HG02763 (cell line): ENCODE measurements around the gene DSCAM.
"Not testable (repeated sequence)": the region's sequence is repeated elsewhere in the genome, so short reads cannot be mapped to it uniquely, and the experiment has no call there.

Experiments used
- ATAC-seq: cut with Tn5 transposase; IDR thresholded peaks from one replicate; pipeline ENCODE4 v1.9.1; 2021; ENCODE audit warnings: mild to moderate bottlenecking, moderate library complexity; ENCODE audit not compliant: unreplicated experiment

Gene DSCAM

GRCh38 chr21:40073642-40074041 lies 773.3 kb downstream of the DSCAM start:
- ATAC-seq: no peak

GRCh38 chr21:40070871-40071270 lies 776.1 kb downstream of the DSCAM start:
- ATAC-seq: no peak

GRCh38 chr21:40067751-40068150 lies 779.2 kb downstream of the DSCAM start:
- no peak for ATAC-seq

DNA sequence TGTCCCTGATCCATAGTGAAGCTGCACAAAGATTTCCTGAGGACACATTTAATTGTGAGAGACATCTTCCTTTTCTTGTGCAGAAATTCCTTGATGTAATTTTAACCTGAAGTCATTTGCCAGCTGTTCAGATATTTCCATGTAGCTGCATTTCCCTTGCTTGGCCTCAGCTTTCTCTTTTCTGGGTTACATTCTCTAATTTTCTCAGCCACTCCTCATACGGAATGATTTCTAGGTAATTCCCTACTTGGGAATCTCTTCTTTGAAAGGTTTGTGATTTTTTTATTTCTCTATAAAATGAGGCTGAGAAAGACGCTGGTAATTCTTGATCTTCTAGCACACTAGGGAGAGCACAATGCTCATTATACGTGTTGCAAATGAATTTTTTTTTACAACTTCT lies 780.7 kb downstream of the DSCAM start:
- no peak for ATAC-seq

- ATAC-seq: no peak
These were observed 786.8 kb downstream of the DSCAM start for GRCh38 chr21:40060083-40060677.

DNA sequence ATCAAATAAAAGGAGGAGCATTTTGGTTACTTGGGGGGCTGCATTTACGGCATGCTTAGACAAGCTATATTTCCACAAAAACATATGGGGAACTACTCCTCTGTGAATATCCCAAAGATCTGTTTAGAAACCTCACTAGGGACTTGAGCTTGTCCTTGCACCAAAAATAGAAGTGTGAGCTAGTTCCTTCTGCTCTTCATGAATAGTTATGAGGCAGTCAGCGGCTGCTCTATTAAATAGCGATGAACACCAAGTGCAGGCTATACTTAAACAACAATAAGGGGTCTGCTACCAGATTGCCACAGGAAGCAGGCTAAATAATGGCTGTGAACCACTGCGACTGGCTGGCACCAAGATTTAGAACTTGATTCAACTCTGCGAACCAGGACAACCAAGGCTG lies 789.6 kb downstream of the DSCAM start:
- ATAC-seq: no peak

DNA sequence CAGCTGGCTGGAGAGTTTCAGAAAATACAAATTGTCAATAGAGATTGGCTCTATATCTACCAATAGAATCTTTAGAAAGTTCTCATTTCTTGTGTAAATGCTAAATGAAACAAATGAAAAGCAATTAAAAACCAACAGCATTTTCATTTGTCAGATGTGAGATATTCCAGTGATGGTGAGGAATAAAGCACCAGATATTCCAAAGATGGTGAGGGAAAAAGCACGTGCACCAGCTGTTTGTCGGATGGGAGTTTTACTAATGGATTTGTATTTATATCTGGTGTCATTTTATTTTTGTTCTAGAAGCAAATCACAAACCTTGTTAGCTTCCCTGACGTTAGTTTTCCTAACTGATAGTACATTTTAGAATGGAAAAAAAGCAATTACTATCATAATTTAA lies 790.9 kb downstream of the DSCAM start:
- no peak for ATAC-seq

- ATAC-seq: no peak
These were observed 792.6 kb downstream of the DSCAM start for GRCh38 chr21:40054403-40054802.

GRCh38 chr21:40053007-40053406 lies 794.0 kb downstream of the DSCAM start:
- no peak for ATAC-seq

- ATAC-seq: no peak
These were observed 794.7 kb downstream of the DSCAM start for GRCh38 chr21:40052276-40052675.

- no peak for ATAC-seq
These were observed 795.2 kb downstream of the DSCAM start for GRCh38 chr21:40051801-40052200.

GRCh38 chr21:40049931-40050290 lies 797.0 kb downstream of the DSCAM start:
- no peak for ATAC-seq

- ATAC-seq: no peak
These were observed 797.7 kb downstream of the DSCAM start for GRCh38 chr21:40049031-40049930.

GRCh38 chr21:40047993-40048730 lies 798.8 kb downstream of the DSCAM start:
- no peak for ATAC-seq

GRCh38 chr21:40047211-40047610 lies 799.7 kb downstream of the DSCAM start:
- ATAC-seq: no peak

- ATAC-seq: no peak
These were observed 803.1 kb downstream of the DSCAM start for GRCh38 chr21:40043866-40044265.

DNA sequence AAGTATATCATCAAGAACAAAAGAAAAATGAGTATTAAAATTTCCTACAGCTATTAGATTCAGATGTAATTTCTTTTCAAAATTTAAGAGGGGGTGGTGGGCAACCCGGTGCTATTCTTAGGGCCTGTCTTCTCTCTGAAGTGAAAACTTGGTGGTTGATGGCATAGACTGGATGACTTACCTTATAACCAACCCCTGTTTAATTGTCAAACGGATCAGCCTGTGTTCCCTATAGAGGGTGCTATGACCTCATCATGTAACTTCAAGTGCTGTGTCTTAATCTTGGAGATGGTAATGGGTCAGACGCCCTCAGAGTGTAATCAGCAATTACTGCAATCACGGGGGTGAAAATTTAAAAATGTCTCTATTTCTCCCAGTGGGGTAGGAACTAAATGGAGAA lies 803.5 kb downstream of the DSCAM start:
- no peak for ATAC-seq

- ATAC-seq: no peak
These were observed 805.5 kb downstream of the DSCAM start for GRCh38 chr21:40041446-40041845.

GRCh38 chr21:40033156-40033782 lies 813.7 kb downstream of the DSCAM start:
- not testable (repeated sequence) for ATAC-seq

- no peak for ATAC-seq
These were observed 817.1 kb downstream of the DSCAM start for GRCh38 chr21:40029888-40030287.

DNA sequence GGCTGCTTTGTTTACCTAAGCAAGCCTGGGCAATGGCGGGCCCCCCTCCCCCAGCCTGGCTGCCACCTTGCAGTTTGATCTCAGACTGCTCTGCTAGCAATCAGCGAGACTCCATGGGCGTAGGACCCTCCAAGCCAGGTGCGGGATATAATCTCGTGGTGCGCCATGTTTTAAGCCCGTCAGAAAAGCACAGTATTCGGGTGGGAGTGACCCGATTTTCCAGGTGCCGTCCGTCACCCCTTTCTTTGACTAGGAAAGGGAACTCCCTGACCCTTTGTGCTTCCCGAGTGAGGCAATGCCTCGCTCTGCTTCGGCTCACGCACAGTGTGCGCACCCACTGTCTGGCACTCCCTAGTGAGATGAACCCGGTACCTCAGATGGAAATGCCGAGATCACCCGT lies 818.6 kb downstream of the DSCAM start:
- ATAC-seq: not testable (repeated sequence)
